Measurements from ENCODE around the gene APOC3.
A peak's percentile ranks its signal among the peaks of the same experiment; 100 is the strongest.
"Not testable (repeated sequence)": the region's sequence is repeated elsewhere in the genome, so short reads cannot be mapped to it uniquely, and the experiment has no call there.

The APOC3 gene

GRCh38 chr11:116830184-116830912, 641 bp downstream of the APOC3 start:
- DNase-seq (ENCODE audit: low read depth in 2 of 2): no peak

- DNase-seq (ENCODE audit: low read depth in 2 of 2): no peak
Measured at GRCh38 chr11:116831790-116832349, 2.2 kb downstream of the APOC3 start.

- DNase-seq (ENCODE audit: low read depth in 2 of 2): no peak
Measured at GRCh38 chr11:116832350-116833290, 2.9 kb downstream of the APOC3 start.

GRCh38 chr11:116833491-116833815, 3.7 kb downstream of the APOC3 start:
- DNase-seq (ENCODE audit: low read depth in 2 of 2): no peak

- no peak for DNase-seq (ENCODE audit: low read depth in 2 of 2)
Measured at GRCh38 chr11:116833816-116834534, 4.3 kb downstream of the APOC3 start.

- not testable (repeated sequence) for DNase-seq (ENCODE audit: low read depth in 2 of 2)
Measured at GRCh38 chr11:116834535-116835041, 4.9 kb downstream of the APOC3 start.

GRCh38 chr11:116835042-116835772, 5.5 kb downstream of the APOC3 start:
- no peak for DNase-seq (ENCODE audit: low read depth in 2 of 2)

GRCh38 chr11:116835791-116836631, 6.3 kb downstream of the APOC3 start:
- DNase-seq (ENCODE audit: low read depth in 2 of 2): peak; percentile 48 to 53

GRCh38 chr11:116836632-116836991, 6.9 kb downstream of the APOC3 start:
- DNase-seq (ENCODE audit: low read depth in 2 of 2): no peak

GRCh38 chr11:116837231-116838091, 7.8 kb downstream of the APOC3 start, which contains the start of gene APOA1:
Gene APOA1 (minus strand): TSS chr11:116837622. CDS start chr11:116837387, 235 bp downstream.
- DNase-seq (ENCODE audit: low read depth in 2 of 2): no peak

GRCh38 chr11:116838321-116839084, 8.8 kb downstream of the APOC3 start:
- DNase-seq (ENCODE audit: low read depth in 2 of 2): no peak

GRCh38 chr11:116840224-116840745, 10.6 kb downstream of the APOC3 start:
- DNase-seq (ENCODE audit: low read depth in 2 of 2): no peak

GRCh38 chr11:116840746-116841296, 11.1 kb downstream of the APOC3 start:
- DNase-seq (ENCODE audit: low read depth in 2 of 2): no peak

- DNase-seq (ENCODE audit: low read depth in 2 of 2): no peak
Measured at GRCh38 chr11:116842117-116842516, 12.4 kb downstream of the APOC3 start.

GRCh38 chr11:116842909-116843308, 13.2 kb downstream of the APOC3 start:
- no peak for DNase-seq (ENCODE audit: low read depth in 2 of 2)

- DNase-seq (ENCODE audit: low read depth in 2 of 2): no peak
Measured at GRCh38 chr11:116843661-116844060, 14.0 kb downstream of the APOC3 start.

- DNase-seq (ENCODE audit: low read depth in 2 of 2): no peak
Measured at GRCh38 chr11:116844722-116845121, 15.0 kb downstream of the APOC3 start.

- DNase-seq (ENCODE audit: low read depth in 2 of 2): no peak
Measured at GRCh38 chr11:116847612-116848011, 17.9 kb downstream of the APOC3 start.
